HG02798 (cell line): ENCODE data around the gene ONECUT1.

ENCODE experiments used
- ATAC-seq: cut with Tn5 transposase; IDR thresholded peaks from one replicate; pipeline ENCODE4 v1.9.1; 2021; ENCODE audit warnings: mild to moderate bottlenecking; ENCODE audit not compliant: unreplicated experiment, poor library complexity

The ONECUT1 gene

GRCh38 chr15:52734329-52734728 lies 55.8 kb downstream of the ONECUT1 start:
- no peak for ATAC-seq

GRCh38 chr15:52733696-52734255 lies 56.4 kb downstream of the ONECUT1 start:
- no peak for ATAC-seq

- ATAC-seq: no peak
Observed at GRCh38 chr15:52733088-52733487, 57.0 kb downstream of the ONECUT1 start.

GRCh38 chr15:52732551-52732950 lies 57.6 kb downstream of the ONECUT1 start:
- no peak for ATAC-seq

- no peak for ATAC-seq
Observed at GRCh38 chr15:52731732-52732470, 58.2 kb downstream of the ONECUT1 start.

GRCh38 chr15:52731004-52731403 lies 59.1 kb downstream of the ONECUT1 start:
- ATAC-seq: no peak

- no peak for ATAC-seq
Observed at GRCh38 chr15:52730594-52730993, 59.5 kb downstream of the ONECUT1 start.

- peak; percentile 60 for ATAC-seq
Observed at GRCh38 chr15:52730173-52730572, 60.0 kb downstream of the ONECUT1 start.

- ATAC-seq: no peak
Observed at GRCh38 chr15:52728899-52729298, 61.2 kb downstream of the ONECUT1 start.

GRCh38 chr15:52727815-52728214 lies 62.3 kb downstream of the ONECUT1 start:
- no peak for ATAC-seq

GRCh38 chr15:52726195-52726594 lies 63.9 kb downstream of the ONECUT1 start:
- ATAC-seq: no peak

GRCh38 chr15:52718551-52718950 lies 71.6 kb downstream of the ONECUT1 start:
- no peak for ATAC-seq

- ATAC-seq: no peak
Observed at GRCh38 chr15:52717924-52718323, 72.2 kb downstream of the ONECUT1 start.

GRCh38 chr15:52717481-52717880 lies 72.7 kb downstream of the ONECUT1 start:
- no peak for ATAC-seq

GRCh38 chr15:52716536-52716935 lies 73.6 kb downstream of the ONECUT1 start:
- ATAC-seq: no peak

GRCh38 chr15:52715411-52715810 lies 74.7 kb downstream of the ONECUT1 start:
- ATAC-seq: no peak

- ATAC-seq: no peak
Observed at GRCh38 chr15:52714968-52715367, 75.2 kb downstream of the ONECUT1 start.

GRCh38 chr15:52710708-52711389 lies 79.3 kb downstream of the ONECUT1 start:
- ATAC-seq: no peak

GRCh38 chr15:52710050-52710707 lies 80.0 kb downstream of the ONECUT1 start:
- peak; percentile 54 for ATAC-seq

- peak; percentile 91 for ATAC-seq
Observed at GRCh38 chr15:52709187-52709981, 80.8 kb downstream of the ONECUT1 start.
